Endothelial cell (in vitro differentiated cells): Measurements from ENCODE around the gene DCT. TPM values are rescaled to one million over a fixed set of nuclear protein-coding genes. Genes with fewer than 3 reads are reported as not detected.
"Not testable (repeated sequence)": the region's sequence is repeated elsewhere in the genome, so short reads cannot be mapped to it uniquely, and the experiment has no call there.

Source experiments
- DNase-seq: peaks from one replicate; pipeline ENCODE4 v3.0.0; 2021; ENCODE audit warnings: low spot score
- H3K27ac Mint-ChIP-seq: one replicate; pipeline ENCODE4 v1.8.0; 2021; ENCODE audit warnings: mixed read lengths, inconsistent platforms; ENCODE audit not compliant: unreplicated experiment
- H3K27me3 Mint-ChIP-seq: one replicate; pipeline ENCODE4 v1.8.0; 2021; ENCODE audit warnings: mild to moderate bottlenecking, moderate library complexity, mixed read lengths, inconsistent platforms; ENCODE audit not compliant: unreplicated experiment
- H3K36me3 Mint-ChIP-seq: one replicate; pipeline ENCODE4 v1.8.0; 2021; ENCODE audit warnings: mild to moderate bottlenecking, low read depth, mixed read lengths, inconsistent platforms; ENCODE audit not compliant: unreplicated experiment
- H3K4me1 Mint-ChIP-seq: one replicate; pipeline ENCODE4 v1.8.0; 2021; ENCODE audit warnings: mild to moderate bottlenecking, mixed read lengths, inconsistent platforms; ENCODE audit not compliant: unreplicated experiment
- H3K4me3 Mint-ChIP-seq: one replicate; pipeline ENCODE4 v1.8.0; 2021; ENCODE audit warnings: mild to moderate bottlenecking, mixed read lengths, inconsistent platforms; ENCODE audit not compliant: unreplicated experiment
- H3K9me3 Mint-ChIP-seq: one replicate; pipeline ENCODE4 v1.8.0; 2021; ENCODE audit warnings: mixed read lengths, inconsistent platforms; ENCODE audit not compliant: unreplicated experiment
- total RNA-seq: library from RNA; stranded (reverse); fragmentation: NEBNext Ultra II Directional; extraction: Animal tissue kit (Norgen Biotek cat#: 25700); gene quantifications from one replicate; pipeline ENCODE4 v1.2.1, GENCODE V29; 2021; ENCODE audit not compliant: unreplicated experiment
- TF ChIP-seq, protein P1 (sequence below): fragments of 200-600 bp; sonication (generic); IDR thresholded peaks from one replicate; pipeline ENCODE4 v1.5.0; 2021; ENCODE audit warnings: antibody characterized with exemption; ENCODE audit not compliant: unreplicated experiment

Gene DCT
- total RNA-seq, 1 donor from 2014 or later = not detected

DNA sequence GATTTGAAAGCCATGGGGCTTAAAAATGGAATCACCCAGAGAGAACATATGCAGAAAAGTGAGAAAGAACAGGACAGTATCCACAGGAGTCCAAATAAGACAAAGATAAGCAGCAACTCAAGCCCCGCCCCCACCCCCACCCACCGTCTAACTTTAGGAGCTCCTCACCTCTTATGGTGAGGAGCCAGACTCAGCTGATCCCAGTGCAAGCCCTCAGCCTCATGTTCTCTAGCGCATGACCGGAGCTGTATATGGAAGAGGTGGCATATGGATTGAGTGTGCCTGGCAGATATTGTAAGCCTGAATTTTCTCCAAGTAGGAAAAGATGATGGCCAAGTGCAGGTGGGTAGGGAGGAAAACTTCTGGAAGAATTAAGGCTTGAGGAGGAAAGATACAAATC is 36.4 kb upstream of the DCT start:
- TF ChIP-seq, protein P1, sequence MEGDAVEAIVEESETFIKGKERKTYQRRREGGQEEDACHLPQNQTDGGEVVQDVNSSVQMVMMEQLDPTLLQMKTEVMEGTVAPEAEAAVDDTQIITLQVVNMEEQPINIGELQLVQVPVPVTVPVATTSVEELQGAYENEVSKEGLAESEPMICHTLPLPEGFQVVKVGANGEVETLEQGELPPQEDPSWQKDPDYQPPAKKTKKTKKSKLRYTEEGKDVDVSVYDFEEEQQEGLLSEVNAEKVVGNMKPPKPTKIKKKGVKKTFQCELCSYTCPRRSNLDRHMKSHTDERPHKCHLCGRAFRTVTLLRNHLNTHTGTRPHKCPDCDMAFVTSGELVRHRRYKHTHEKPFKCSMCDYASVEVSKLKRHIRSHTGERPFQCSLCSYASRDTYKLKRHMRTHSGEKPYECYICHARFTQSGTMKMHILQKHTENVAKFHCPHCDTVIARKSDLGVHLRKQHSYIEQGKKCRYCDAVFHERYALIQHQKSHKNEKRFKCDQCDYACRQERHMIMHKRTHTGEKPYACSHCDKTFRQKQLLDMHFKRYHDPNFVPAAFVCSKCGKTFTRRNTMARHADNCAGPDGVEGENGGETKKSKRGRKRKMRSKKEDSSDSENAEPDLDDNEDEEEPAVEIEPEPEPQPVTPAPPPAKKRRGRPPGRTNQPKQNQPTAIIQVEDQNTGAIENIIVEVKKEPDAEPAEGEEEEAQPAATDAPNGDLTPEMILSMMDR = no peak
- H3K27me3 Mint-ChIP-seq = no peaks in the 10 kb centered on the region
- H3K27ac Mint-ChIP-seq = no peak overlapping the region
- DNase-seq = no peak
- H3K4me1 Mint-ChIP-seq = no peaks in the 10 kb centered on the region
- no peaks in the 10 kb centered on the region for H3K9me3 Mint-ChIP-seq
- H3K4me3 Mint-ChIP-seq = no peak overlapping the region
- H3K36me3 Mint-ChIP-seq = no peaks in the 10 kb centered on the region

- no peak for DNase-seq
- Mint-ChIP-seq H3K27ac (no peak overlapping the region), H3K9me3 (no peaks in the 10 kb centered on the region), H3K4me3 (no peak overlapping the region), H3K4me1 (no peaks in the 10 kb centered on the region), H3K36me3 (no peaks in the 10 kb centered on the region), H3K27me3 (no peaks in the 10 kb centered on the region)
- TF ChIP-seq, protein P1 = no peak
Measured at GRCh38 chr13:94515374-94515773, 35.9 kb upstream of the DCT start.

GRCh38 chr13:94513026-94513425 is 33.5 kb upstream of the DCT start:
- Mint-ChIP-seq H3K36me3 (no peaks in the 10 kb centered on the region), H3K4me1 (no peaks in the 10 kb centered on the region), H3K27ac (no peak overlapping the region), H3K4me3 (no peak overlapping the region), H3K9me3 (no peaks in the 10 kb centered on the region), H3K27me3 (no peaks in the 10 kb centered on the region)
- no peak for DNase-seq
- TF ChIP-seq, protein P1 = no peak

DNA sequence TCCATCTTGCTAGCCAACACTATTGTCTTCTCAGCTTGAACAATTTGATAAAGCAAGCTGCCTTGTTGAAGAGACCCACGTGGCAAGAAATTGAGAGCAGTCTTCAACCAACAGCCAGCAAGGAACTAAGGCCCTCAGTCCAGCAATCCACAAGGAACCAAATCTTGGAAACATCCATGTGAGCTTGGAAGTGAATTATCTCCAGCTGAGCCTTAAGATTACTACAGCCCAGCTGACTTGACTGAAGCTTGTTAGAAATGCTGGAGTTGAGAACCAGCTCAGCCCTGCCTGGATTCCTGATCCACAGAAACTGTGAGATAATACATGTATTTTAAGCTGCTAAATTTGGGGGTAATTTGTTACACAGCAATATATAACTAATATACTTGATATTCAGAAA is 26.2 kb upstream of the DCT start:
- no peaks in the 10 kb centered on the region for H3K4me1 Mint-ChIP-seq
- no peaks in the 10 kb centered on the region for H3K9me3 Mint-ChIP-seq
- H3K27me3 Mint-ChIP-seq = no peaks in the 10 kb centered on the region
- no peak overlapping the region for H3K4me3 Mint-ChIP-seq
- no peak overlapping the region for H3K27ac Mint-ChIP-seq
- DNase-seq = no peak
- TF ChIP-seq, protein P1 = no peak
- no peaks in the 10 kb centered on the region for H3K36me3 Mint-ChIP-seq

- Mint-ChIP-seq H3K4me1 (no peaks in the 10 kb centered on the region), H3K4me3 (no peak overlapping the region), H3K36me3 (no peaks in the 10 kb centered on the region), H3K9me3 (no peaks in the 10 kb centered on the region), H3K27ac (no peak overlapping the region), H3K27me3 (no peaks in the 10 kb centered on the region)
- TF ChIP-seq, protein P1 = no peak
- DNase-seq = no peak
Measured at GRCh38 chr13:94503851-94504250, 24.4 kb upstream of the DCT start.

DNA sequence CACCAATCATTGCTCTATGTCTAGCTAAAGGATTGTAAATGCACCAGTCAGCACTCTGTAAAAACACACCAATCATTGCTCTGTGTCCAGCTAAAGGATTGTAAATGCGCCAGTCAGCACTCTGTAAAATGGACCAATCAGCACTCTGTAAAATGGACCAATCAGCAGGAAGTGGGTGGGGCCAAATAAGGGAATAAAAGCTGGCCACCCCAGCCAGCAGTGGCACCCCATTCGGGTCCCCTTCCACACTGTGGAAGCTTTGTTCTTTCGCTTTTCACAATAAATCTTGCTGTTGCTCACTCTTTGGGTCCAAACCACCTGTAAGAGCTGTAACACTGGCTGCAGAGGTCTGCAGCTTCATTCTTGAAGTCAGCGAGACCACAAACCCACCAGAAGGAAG is 19.3 kb upstream of the DCT start:
- not testable (repeated sequence) for H3K36me3 Mint-ChIP-seq, H3K4me3 Mint-ChIP-seq, H3K9me3 Mint-ChIP-seq, DNase-seq, H3K4me1 Mint-ChIP-seq, H3K27me3 Mint-ChIP-seq, H3K27ac Mint-ChIP-seq
